Epithelial cell of esophagus (primary cell): Measurements from ENCODE around the gene MYH11.

Experiments
- DNase-seq: peaks from one replicate; pipeline ENCODE4 v3.0.0; 2010; ENCODE audit warnings: low read depth
- H3K4me3 ChIP-seq: 2 replicates; pipeline ENCODE4 v1.5.1; 2011; ENCODE audit warnings: mild to moderate bottlenecking, low read length, control low read depth
- CTCF ChIP-seq: IDR thresholded peaks from 2 replicates; pipeline ENCODE4 v1.5.1; 2011; ENCODE audit warnings: low read depth, mild to moderate bottlenecking, low read length, control low read depth, inconsistent platforms; ENCODE audit not compliant: insufficient read depth; ENCODE audit errors: missing control alignments

The MYH11 gene

GRCh38 chr16:15726715-15727114 lies 130.1 kb downstream of the MYH11 start:
- TF ChIP-seq CTCF, result no peak
- DNase-seq, result no peak
- no peak overlapping the region for H3K4me3 ChIP-seq

- DNase-seq, result no peak
- H3K4me3 ChIP-seq, result no peak overlapping the region
- TF ChIP-seq CTCF, result no peak
Measured at GRCh38 chr16:15725641-15726240, 131.1 kb downstream of the MYH11 start.

- TF ChIP-seq CTCF, result no peak
- no peak overlapping the region for H3K4me3 ChIP-seq
- no peak for DNase-seq
Measured at GRCh38 chr16:15723808-15724207, 133.0 kb downstream of the MYH11 start.

GRCh38 chr16:15721018-15721417 lies 135.8 kb downstream of the MYH11 start:
- H3K4me3 ChIP-seq, result no peak overlapping the region
- DNase-seq, result no peak
- TF ChIP-seq CTCF, result no peak

- no peak for DNase-seq
- no peak for TF ChIP-seq CTCF
- no peak overlapping the region for H3K4me3 ChIP-seq
Measured at GRCh38 chr16:15716694-15717447, 140.0 kb downstream of the MYH11 start.

- H3K4me3 ChIP-seq, result no peak overlapping the region
- TF ChIP-seq CTCF, result no peak
- DNase-seq, result no peak
Measured at GRCh38 chr16:15715221-15715620, 141.6 kb downstream of the MYH11 start.
